GM12874 (cell line): Measurements from ENCODE around the gene CCDC83.

Source experiments
- TF ChIP-seq, protein P1 (sequence below): IDR thresholded peaks from 2 replicates; pipeline ENCODE4 v1.5.1; 2011; ENCODE audit warnings: low read depth, mild to moderate bottlenecking, control low read depth, low read length, moderate library complexity; ENCODE audit not compliant: insufficient read depth

The CCDC83 gene

GRCh38 chr11:85874265-85874664 is 19.1 kb downstream of the CCDC83 start:
- TF ChIP-seq, protein P1, sequence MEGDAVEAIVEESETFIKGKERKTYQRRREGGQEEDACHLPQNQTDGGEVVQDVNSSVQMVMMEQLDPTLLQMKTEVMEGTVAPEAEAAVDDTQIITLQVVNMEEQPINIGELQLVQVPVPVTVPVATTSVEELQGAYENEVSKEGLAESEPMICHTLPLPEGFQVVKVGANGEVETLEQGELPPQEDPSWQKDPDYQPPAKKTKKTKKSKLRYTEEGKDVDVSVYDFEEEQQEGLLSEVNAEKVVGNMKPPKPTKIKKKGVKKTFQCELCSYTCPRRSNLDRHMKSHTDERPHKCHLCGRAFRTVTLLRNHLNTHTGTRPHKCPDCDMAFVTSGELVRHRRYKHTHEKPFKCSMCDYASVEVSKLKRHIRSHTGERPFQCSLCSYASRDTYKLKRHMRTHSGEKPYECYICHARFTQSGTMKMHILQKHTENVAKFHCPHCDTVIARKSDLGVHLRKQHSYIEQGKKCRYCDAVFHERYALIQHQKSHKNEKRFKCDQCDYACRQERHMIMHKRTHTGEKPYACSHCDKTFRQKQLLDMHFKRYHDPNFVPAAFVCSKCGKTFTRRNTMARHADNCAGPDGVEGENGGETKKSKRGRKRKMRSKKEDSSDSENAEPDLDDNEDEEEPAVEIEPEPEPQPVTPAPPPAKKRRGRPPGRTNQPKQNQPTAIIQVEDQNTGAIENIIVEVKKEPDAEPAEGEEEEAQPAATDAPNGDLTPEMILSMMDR = no peak

DNA sequence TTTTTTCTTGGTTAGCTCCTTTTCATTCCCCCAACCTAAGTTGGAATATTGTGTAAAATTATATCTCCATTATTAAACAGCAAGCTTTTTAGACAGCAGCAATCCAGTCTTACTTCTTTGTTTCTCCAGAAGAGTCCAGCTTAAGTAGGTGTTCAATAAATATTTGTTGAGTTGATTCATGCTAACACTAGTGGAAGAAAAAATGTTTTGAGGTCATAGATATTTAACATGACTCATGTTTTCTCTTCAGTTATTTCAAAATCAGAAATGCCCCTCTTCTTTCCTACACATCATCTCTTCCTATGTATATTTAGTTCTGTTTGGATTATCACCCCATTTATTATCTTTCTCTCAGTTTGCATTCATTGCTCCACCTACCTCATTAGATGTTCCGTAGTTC is 20.3 kb downstream of the CCDC83 start:
- TF ChIP-seq, protein P1 = no peak

DNA sequence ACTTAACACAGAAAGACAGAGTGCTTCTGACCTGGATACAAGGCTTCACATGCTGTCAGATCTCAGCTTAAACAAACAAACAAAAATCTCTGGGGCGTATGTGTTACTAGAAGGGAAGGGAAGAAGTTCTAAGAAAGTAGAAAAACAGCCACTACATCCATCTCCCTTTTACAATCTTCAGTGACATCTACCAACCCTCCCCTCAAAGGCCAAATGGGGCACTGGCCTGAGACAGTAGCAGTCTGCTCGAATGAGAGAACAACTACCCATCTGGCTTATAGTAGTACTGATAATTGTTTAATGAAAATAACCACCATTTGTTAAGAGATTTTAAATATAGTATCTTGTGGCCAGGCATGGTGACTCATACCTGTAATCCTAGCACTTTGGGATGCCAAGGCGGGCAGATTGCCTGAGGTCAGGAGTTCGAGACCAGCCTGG is 29.4 kb downstream of the CCDC83 start:
- TF ChIP-seq, protein P1 = no peak

GRCh38 chr11:85886089-85887056 is 31.2 kb downstream of the CCDC83 start:
- TF ChIP-seq, protein P1 = no peak

DNA sequence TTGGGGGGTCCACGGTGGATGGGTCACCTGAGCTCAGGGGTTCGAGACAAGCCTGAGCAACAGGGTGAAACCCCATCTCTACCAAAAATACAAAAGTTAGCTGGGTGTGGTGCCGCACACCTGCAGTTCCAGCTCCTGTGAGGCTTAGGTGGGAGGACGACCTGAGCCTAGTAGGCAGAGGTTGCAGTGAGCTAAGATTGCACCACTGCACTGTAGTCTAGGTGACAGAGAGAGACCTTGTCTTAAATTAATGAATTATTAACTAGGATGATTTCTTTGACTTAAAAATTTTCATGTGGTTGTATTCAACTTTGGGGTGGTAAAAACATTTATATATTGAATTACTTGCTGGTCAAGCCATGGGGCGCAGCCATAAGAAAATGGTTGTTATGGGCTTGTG is 33.9 kb downstream of the CCDC83 start:
- TF ChIP-seq, protein P1 = no peak

- TF ChIP-seq, protein P1 = no peak
Measured at GRCh38 chr11:85889676-85890579, 34.7 kb downstream of the CCDC83 start.

DNA sequence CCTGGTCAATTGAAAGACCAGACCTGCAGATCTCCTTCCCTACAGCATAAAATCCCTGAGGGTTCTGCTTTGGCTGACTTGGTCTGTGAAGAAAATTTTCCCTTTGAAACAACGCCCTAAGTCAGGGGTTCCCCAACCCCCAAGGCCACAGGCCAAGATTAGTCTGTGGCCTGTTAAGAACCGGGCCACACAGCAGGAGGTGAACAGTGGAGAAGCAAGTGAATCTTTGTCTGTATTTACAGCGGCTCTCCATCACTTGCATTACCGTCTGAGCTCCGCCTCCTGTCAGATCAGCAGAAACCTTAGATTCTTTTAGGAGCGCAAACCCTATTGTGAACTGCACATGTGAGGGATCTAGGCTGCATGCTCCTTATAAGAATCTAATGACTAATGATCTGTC is 38.2 kb downstream of the CCDC83 start:
- TF ChIP-seq, protein P1 = no peak
